Mucosa of stomach (tissue), 1 donor: ENCODE data around the gene CHD2.

Experiments used
- H3K27me3 ChIP-seq: one replicate; pipeline ENCODE4 v1.7.0; 2013; ENCODE audit warnings: mild to moderate bottlenecking, low read length; ENCODE audit not compliant: control insufficient read depth, insufficient read depth
- H3K36me3 ChIP-seq: one replicate; pipeline ENCODE4 v1.7.0; 2013; ENCODE audit warnings: low read length; ENCODE audit not compliant: control insufficient read depth, insufficient read depth
- H3K4me1 ChIP-seq: one replicate; pipeline ENCODE4 v1.7.0; 2013; ENCODE audit warnings: mild to moderate bottlenecking, low read length; ENCODE audit not compliant: control insufficient read depth, insufficient read depth
- H3K4me3 ChIP-seq: one replicate; pipeline ENCODE4 v1.7.0; 2013; ENCODE audit warnings: low read length
- H3K9ac ChIP-seq: one replicate; pipeline ENCODE4 v1.7.0; 2013; ENCODE audit warnings: mild to moderate bottlenecking, low read length, moderate library complexity
- H3K9me3 ChIP-seq: one replicate; pipeline ENCODE4 v1.7.0; 2013; ENCODE audit warnings: mild to moderate bottlenecking, low read length, moderate library complexity; ENCODE audit not compliant: control insufficient read depth
- donor health status: Pancreatic carcinoma.

The CHD2 gene

DNA sequence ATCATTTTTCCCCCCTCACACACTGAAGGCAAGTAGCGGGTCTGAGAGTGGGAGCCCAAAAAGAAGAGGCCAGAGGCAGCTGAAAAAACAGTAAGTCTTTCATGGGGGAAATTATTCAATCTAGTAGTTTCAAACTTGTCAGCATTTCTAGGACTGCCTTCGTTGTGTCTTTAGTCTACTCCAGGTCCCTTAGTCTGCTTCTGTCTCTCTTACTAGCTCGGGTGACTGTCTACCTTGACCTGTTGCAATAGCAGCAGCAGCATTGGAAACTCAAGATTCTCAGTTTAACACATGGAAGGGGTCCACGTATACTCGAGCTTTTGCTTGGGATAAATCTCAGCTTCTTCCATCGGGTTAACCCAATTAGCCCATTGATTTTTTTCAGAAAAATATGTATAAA is 28.9 kb downstream of the CHD2 start:
- H3K9me3 ChIP-seq = no peaks in the 10 kb centered on the region
- H3K36me3 ChIP-seq = peaks cover 15% of the 10 kb centered on the region
- H3K4me1 ChIP-seq = peaks cover 5% of the 10 kb centered on the region
- no peak overlapping the region for H3K4me3 ChIP-seq
- no peak overlapping the region for H3K9ac ChIP-seq
- H3K27me3 ChIP-seq = no peaks in the 10 kb centered on the region

DNA sequence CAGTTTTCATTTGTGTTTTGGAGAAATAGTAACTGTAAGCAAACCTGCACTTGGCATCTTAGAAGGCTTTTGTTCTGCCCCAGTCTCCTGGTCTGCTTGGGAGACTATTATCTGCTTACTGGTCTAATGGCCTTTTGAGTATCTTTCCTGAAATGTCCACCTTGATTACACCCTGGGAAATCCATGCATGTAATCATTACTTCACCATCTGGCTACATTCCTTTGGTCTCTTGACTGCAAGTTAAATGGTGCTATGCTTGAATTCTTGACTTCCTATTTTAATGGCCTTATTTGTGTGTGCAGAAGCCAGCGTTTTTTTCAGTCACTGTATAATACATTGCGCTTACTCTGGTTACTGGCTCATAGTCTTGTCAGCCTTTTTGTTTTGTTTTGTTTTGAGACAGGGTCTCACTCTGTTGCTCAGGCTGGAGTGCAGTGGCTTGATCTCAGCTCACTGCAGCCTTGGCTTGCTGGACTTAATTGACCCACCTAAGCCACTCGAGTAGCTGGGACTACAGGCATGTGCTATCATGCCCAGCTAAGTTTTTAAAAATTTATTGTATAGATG is 30.0 kb downstream of the CHD2 start:
- H3K4me1 ChIP-seq = peaks cover 12% of the 10 kb centered on the region
- no peaks in the 10 kb centered on the region for H3K27me3 ChIP-seq
- no peak overlapping the region for H3K9ac ChIP-seq
- no peaks in the 10 kb centered on the region for H3K9me3 ChIP-seq
- peaks cover 15% of the 10 kb centered on the region for H3K36me3 ChIP-seq
- H3K4me3 ChIP-seq = no peak overlapping the region

DNA sequence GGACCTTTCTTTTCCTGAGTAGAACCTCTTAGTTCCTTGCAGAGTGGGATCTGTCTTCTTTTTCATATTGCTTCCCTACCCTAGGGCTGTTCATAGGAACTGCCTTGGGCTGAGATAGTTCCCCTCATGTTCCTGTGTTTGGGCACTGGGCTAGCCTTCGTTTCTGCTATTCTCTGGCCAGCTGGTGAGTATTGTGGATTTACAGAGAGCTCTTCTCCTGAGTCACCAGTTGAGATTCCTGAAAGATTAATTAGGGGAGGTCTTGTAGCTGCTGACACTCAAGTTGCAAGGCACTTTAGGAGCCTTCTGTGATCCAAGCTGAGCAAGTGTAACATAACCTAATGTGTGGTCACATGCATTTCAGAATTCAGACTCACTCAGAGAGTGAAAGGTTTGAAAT is 30.7 kb downstream of the CHD2 start:
- no peaks in the 10 kb centered on the region for H3K27me3 ChIP-seq
- no peaks in the 10 kb centered on the region for H3K9me3 ChIP-seq
- no peak overlapping the region for H3K4me3 ChIP-seq
- H3K4me1 ChIP-seq = peaks cover 12% of the 10 kb centered on the region
- H3K9ac ChIP-seq = no peak overlapping the region
- H3K36me3 ChIP-seq = peaks cover 19% of the 10 kb centered on the region

DNA sequence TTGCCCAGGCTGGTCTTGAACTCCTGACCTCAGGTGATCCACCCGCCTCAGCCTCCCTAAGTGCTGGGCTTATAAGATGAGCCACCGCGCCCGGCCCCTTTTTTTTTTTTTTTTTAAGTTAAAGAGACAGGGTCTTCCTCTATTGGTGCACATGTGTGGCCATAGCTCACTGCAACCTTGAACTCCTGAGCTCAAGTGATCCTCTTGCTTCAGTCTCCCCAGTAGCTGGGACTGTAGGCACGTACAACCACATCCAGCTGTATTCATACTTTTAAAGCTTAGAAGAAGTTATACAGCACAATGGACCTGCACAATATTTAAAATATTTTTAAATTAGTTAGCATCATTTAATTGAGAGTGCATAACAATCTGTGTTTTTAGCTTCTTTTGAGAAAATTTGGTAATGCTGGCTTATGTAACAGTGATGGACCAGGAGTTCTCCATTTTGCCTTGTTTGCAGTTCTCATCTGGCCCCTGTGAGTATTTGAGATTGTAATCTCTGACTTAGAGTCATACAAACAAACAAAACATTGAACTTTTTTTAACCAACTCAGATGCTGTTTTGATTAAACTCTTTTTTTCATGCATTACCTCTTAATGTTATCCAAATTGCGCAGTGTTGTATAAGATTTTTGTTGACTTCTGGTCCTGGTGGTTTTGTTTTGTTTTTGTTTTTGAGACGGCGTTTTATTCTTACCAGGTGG is 33.0 kb downstream of the CHD2 start:
- H3K9me3 ChIP-seq = no peaks in the 10 kb centered on the region
- H3K9ac ChIP-seq = no peak overlapping the region
- H3K4me3 ChIP-seq = no peak overlapping the region
- H3K27me3 ChIP-seq = no peaks in the 10 kb centered on the region
- peaks cover 15% of the 10 kb centered on the region for H3K4me1 ChIP-seq
- peaks cover 17% of the 10 kb centered on the region for H3K36me3 ChIP-seq

DNA sequence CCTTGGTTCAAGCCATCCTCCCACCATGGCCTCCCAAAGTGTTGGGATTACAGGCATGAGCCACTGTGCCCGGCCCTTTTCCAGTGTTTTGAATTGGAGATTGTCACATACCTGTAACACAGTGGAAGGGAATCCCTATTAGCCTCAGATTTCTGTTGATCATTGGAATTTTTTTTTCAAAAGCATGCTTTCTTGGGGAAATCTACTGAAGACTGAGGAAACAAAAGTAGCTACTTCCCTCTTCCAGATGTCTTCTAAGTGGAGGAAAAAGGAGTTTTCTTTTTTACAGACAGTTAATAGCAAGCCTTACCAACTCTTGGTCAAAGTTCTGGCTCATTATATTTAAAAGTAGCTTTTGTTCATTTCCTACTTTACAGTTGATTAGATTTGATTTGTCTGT is 33.7 kb downstream of the CHD2 start:
- Histone ChIP-seq H3K27me3 (no peaks in the 10 kb centered on the region), H3K4me1 (peaks cover 15% of the 10 kb centered on the region), H3K4me3 (no peak overlapping the region), H3K9me3 (no peaks in the 10 kb centered on the region), H3K9ac (no peak overlapping the region), H3K36me3 (peaks cover 15% of the 10 kb centered on the region)

GRCh38 chr15:92934716-92935115 is 34.6 kb downstream of the CHD2 start:
- Histone ChIP-seq H3K4me1 (peaks cover 15% of the 10 kb centered on the region), H3K36me3 (peaks cover 18% of the 10 kb centered on the region), H3K9ac (peak overlapping the region; percentile 37), H3K27me3 (no peaks in the 10 kb centered on the region), H3K4me3 (no peak overlapping the region), H3K9me3 (no peaks in the 10 kb centered on the region)

DNA sequence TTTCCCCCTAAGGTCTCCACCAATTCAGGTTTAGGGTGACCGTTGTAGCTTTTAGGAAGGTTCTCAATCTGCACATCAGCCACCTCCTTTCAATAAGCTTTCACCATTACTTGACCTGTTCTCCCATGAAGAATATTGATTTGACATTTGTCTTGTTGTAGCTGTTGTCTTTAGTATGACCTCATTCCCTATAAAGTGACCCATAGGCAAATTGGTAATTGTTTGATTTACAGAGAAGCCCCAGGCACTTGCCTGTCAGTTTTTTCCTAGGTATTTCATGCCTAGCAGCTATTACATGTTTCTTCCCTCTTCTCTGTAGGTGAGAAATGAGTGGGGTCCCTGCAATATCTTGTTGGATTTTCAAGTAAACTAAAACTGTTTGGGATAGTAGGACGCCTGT is 36.0 kb downstream of the CHD2 start:
- Histone ChIP-seq H3K4me3 (no peak overlapping the region), H3K27me3 (no peaks in the 10 kb centered on the region), H3K9ac (no peak overlapping the region), H3K36me3 (peaks cover 19% of the 10 kb centered on the region), H3K9me3 (no peaks in the 10 kb centered on the region), H3K4me1 (peaks cover 15% of the 10 kb centered on the region)

- H3K4me3 ChIP-seq = no peak overlapping the region
- H3K36me3 ChIP-seq = peaks cover 19% of the 10 kb centered on the region
- no peaks in the 10 kb centered on the region for H3K9me3 ChIP-seq
- peaks cover 15% of the 10 kb centered on the region for H3K4me1 ChIP-seq
- H3K9ac ChIP-seq = no peak overlapping the region
- no peaks in the 10 kb centered on the region for H3K27me3 ChIP-seq
Measured at GRCh38 chr15:92936693-92937092, 36.6 kb downstream of the CHD2 start.

- Histone ChIP-seq H3K4me3 (no peak overlapping the region), H3K36me3 (peaks cover 19% of the 10 kb centered on the region), H3K27me3 (no peaks in the 10 kb centered on the region), H3K9me3 (no peaks in the 10 kb centered on the region), H3K4me1 (peaks cover 15% of the 10 kb centered on the region), H3K9ac (no peak overlapping the region)
Measured at GRCh38 chr15:92937901-92938300, 37.8 kb downstream of the CHD2 start.

DNA sequence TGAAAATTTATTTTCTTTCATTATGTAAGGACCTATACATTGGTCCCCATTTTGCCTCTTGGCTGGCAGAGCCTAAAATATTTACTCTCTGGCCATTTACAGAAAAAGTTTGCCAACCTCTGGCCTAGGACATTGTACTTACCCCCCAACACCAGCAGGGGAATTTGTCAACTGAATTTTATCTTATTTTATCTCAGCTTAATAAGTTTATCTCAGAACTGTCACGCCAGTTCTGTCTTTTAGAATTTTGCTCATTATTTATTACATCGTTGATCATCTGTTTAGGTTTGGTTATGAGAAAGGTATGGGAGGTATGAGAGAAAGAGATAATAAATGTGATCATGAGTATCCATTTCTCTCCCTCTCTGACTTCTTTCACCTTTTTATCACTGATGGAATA is 38.3 kb downstream of the CHD2 start:
- Histone ChIP-seq H3K9ac (no peak overlapping the region), H3K27me3 (no peaks in the 10 kb centered on the region), H3K4me3 (no peak overlapping the region), H3K36me3 (peaks cover 23% of the 10 kb centered on the region), H3K4me1 (peaks cover 15% of the 10 kb centered on the region), H3K9me3 (no peaks in the 10 kb centered on the region)

DNA sequence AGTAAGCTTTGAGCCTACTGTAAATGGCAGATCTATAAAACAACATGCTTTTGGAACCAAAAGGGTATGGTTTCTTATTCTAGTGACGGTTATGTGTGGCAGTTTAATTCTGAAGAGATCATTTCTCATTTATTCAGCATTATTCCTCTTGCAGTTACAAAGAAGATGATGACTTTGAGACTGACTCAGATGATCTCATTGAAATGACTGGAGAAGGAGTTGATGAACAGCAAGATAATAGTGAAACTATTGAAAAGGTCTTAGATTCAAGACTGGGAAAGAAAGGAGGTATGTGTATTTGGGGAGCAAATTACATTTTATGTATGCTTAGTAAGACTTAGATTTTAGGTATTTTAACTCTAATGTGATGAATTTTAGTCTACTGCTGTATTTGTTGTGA is 41.5 kb downstream of the CHD2 start:
- no peak overlapping the region for H3K9ac ChIP-seq
- H3K9me3 ChIP-seq = no peaks in the 10 kb centered on the region
- H3K4me1 ChIP-seq = peaks cover 1% of the 10 kb centered on the region
- no peak overlapping the region for H3K4me3 ChIP-seq
- H3K36me3 ChIP-seq = peaks cover 22% of the 10 kb centered on the region
- H3K27me3 ChIP-seq = no peaks in the 10 kb centered on the region

GRCh38 chr15:92942706-92943105 is 42.6 kb downstream of the CHD2 start:
- peaks cover 24% of the 10 kb centered on the region for H3K36me3 ChIP-seq
- no peaks in the 10 kb centered on the region for H3K9me3 ChIP-seq
- H3K27me3 ChIP-seq = no peaks in the 10 kb centered on the region
- no peak overlapping the region for H3K4me3 ChIP-seq
- H3K9ac ChIP-seq = no peak overlapping the region
- H3K4me1 ChIP-seq = no peaks in the 10 kb centered on the region
